ENCODE measurements around the gene TXK.
A peak's percentile ranks its signal among the peaks of the same experiment; 100 is the strongest.

The TXK gene

GRCh38 chr4:48105230-48105629 is 28.8 kb downstream of the TXK start:
- H3K4me3 Mint-ChIP-seq = no peak overlapping the region
- no peak overlapping the region for H3K27ac Mint-ChIP-seq

GRCh38 chr4:48103483-48104139 is 30.4 kb downstream of the TXK start:
- Mint-ChIP-seq H3K36me3 (ENCODE audit: low read depth) (peaks cover 43% of the 10 kb centered on the region), H3K4me1 (ENCODE audit: low read depth) (peaks cover 29% of the 10 kb centered on the region), H3K27me3 (ENCODE audit: low read depth) (no peaks in the 10 kb centered on the region), H3K4me3 (no peak overlapping the region), H3K27ac (peak overlapping the region; percentile 39), H3K9me3 (no peaks in the 10 kb centered on the region)

More at GRCh38 chr4:48105230-48105629, 28.8 kb downstream of the TXK start:
- peaks cover 44% of the 10 kb centered on the region for H3K36me3 Mint-ChIP-seq (ENCODE audit: low read depth)
- peaks cover 34% of the 10 kb centered on the region for H3K4me1 Mint-ChIP-seq (ENCODE audit: low read depth)
- no peaks in the 10 kb centered on the region for H3K27me3 Mint-ChIP-seq (ENCODE audit: low read depth)
- H3K9me3 Mint-ChIP-seq = no peaks in the 10 kb centered on the region

GRCh38 chr4:48102303-48102702 is 31.7 kb downstream of the TXK start:
- Mint-ChIP-seq H3K9me3 (no peaks in the 10 kb centered on the region), H3K4me1 (ENCODE audit: low read depth) (peaks cover 28% of the 10 kb centered on the region), H3K4me3 (no peak overlapping the region), H3K27me3 (ENCODE audit: low read depth) (no peaks in the 10 kb centered on the region), H3K27ac (no peak overlapping the region), H3K36me3 (ENCODE audit: low read depth) (peaks cover 41% of the 10 kb centered on the region)

- H3K4me3 Mint-ChIP-seq = no peak overlapping the region
- H3K9me3 Mint-ChIP-seq = no peaks in the 10 kb centered on the region
- no peaks in the 10 kb centered on the region for H3K27me3 Mint-ChIP-seq (ENCODE audit: low read depth)
- H3K36me3 Mint-ChIP-seq (ENCODE audit: low read depth) = peaks cover 35% of the 10 kb centered on the region
- peaks cover 16% of the 10 kb centered on the region for H3K4me1 Mint-ChIP-seq (ENCODE audit: low read depth)
- H3K27ac Mint-ChIP-seq = no peak overlapping the region
These were observed 33.8 kb downstream of the TXK start for GRCh38 chr4:48100256-48100655.

GRCh38 chr4:48095441-48095840 is 38.6 kb downstream of the TXK start:
- Mint-ChIP-seq H3K36me3 (ENCODE audit: low read depth) (peaks cover 32% of the 10 kb centered on the region), H3K27me3 (ENCODE audit: low read depth) (no peaks in the 10 kb centered on the region), H3K4me1 (ENCODE audit: low read depth) (peaks cover 2% of the 10 kb centered on the region), H3K27ac (no peak overlapping the region), H3K4me3 (no peak overlapping the region), H3K9me3 (no peaks in the 10 kb centered on the region)

GRCh38 chr4:48093991-48094416 is 40.0 kb downstream of the TXK start:
- no peak overlapping the region for H3K27ac Mint-ChIP-seq
- peaks cover 26% of the 10 kb centered on the region for H3K36me3 Mint-ChIP-seq (ENCODE audit: low read depth)
- no peak overlapping the region for H3K4me3 Mint-ChIP-seq
- H3K27me3 Mint-ChIP-seq (ENCODE audit: low read depth) = no peaks in the 10 kb centered on the region
- H3K4me1 Mint-ChIP-seq (ENCODE audit: low read depth) = no peaks in the 10 kb centered on the region
- H3K9me3 Mint-ChIP-seq = no peaks in the 10 kb centered on the region

GRCh38 chr4:48090621-48091020 is 43.4 kb downstream of the TXK start:
- H3K9me3 Mint-ChIP-seq = no peaks in the 10 kb centered on the region
- H3K4me1 Mint-ChIP-seq (ENCODE audit: low read depth) = peaks cover 2% of the 10 kb centered on the region
- H3K36me3 Mint-ChIP-seq (ENCODE audit: low read depth) = peaks cover 37% of the 10 kb centered on the region
- H3K27ac Mint-ChIP-seq = no peak overlapping the region
- no peaks in the 10 kb centered on the region for H3K27me3 Mint-ChIP-seq (ENCODE audit: low read depth)
- no peak overlapping the region for H3K4me3 Mint-ChIP-seq

GRCh38 chr4:48085821-48086589 is 48.0 kb downstream of the TXK start:
- Mint-ChIP-seq H3K27me3 (ENCODE audit: low read depth) (no peaks in the 10 kb centered on the region), H3K36me3 (ENCODE audit: low read depth) (peaks cover 45% of the 10 kb centered on the region), H3K4me3 (no peak overlapping the region), H3K27ac (no peak overlapping the region), H3K9me3 (no peaks in the 10 kb centered on the region), H3K4me1 (ENCODE audit: low read depth) (peaks cover 4% of the 10 kb centered on the region)

- Mint-ChIP-seq H3K36me3 (ENCODE audit: low read depth) (peaks cover 54% of the 10 kb centered on the region), H3K27ac (no peak overlapping the region), H3K9me3 (no peaks in the 10 kb centered on the region), H3K4me1 (ENCODE audit: low read depth) (peaks cover 4% of the 10 kb centered on the region), H3K4me3 (no peak overlapping the region), H3K27me3 (ENCODE audit: low read depth) (no peaks in the 10 kb centered on the region)
These were observed 51.1 kb downstream of the TXK start for GRCh38 chr4:48082956-48083355.

- Mint-ChIP-seq H3K27ac (no peak overlapping the region), H3K9me3 (no peaks in the 10 kb centered on the region), H3K4me1 (ENCODE audit: low read depth) (peaks cover 2% of the 10 kb centered on the region), H3K4me3 (no peak overlapping the region), H3K36me3 (ENCODE audit: low read depth) (peaks cover 54% of the 10 kb centered on the region), H3K27me3 (ENCODE audit: low read depth) (no peaks in the 10 kb centered on the region)
These were observed 52.9 kb downstream of the TXK start for GRCh38 chr4:48081196-48081595.

GRCh38 chr4:48079972-48080391 is 54.1 kb downstream of the TXK start:
- no peak overlapping the region for H3K4me3 Mint-ChIP-seq
- H3K27ac Mint-ChIP-seq = no peak overlapping the region
- H3K9me3 Mint-ChIP-seq = no peaks in the 10 kb centered on the region
- no peaks in the 10 kb centered on the region for H3K27me3 Mint-ChIP-seq (ENCODE audit: low read depth)
- peaks cover 46% of the 10 kb centered on the region for H3K36me3 Mint-ChIP-seq (ENCODE audit: low read depth)
- peaks cover 2% of the 10 kb centered on the region for H3K4me1 Mint-ChIP-seq (ENCODE audit: low read depth)

GRCh38 chr4:48078862-48079655 is 55.0 kb downstream of the TXK start:
- Mint-ChIP-seq H3K36me3 (ENCODE audit: low read depth) (peaks cover 44% of the 10 kb centered on the region), H3K9me3 (no peaks in the 10 kb centered on the region), H3K27me3 (ENCODE audit: low read depth) (no peaks in the 10 kb centered on the region), H3K4me1 (ENCODE audit: low read depth) (peaks cover 2% of the 10 kb centered on the region), H3K4me3 (no peak overlapping the region), H3K27ac (no peak overlapping the region)

- peaks cover 2% of the 10 kb centered on the region for H3K4me1 Mint-ChIP-seq (ENCODE audit: low read depth)
- no peak overlapping the region for H3K4me3 Mint-ChIP-seq
- H3K27me3 Mint-ChIP-seq (ENCODE audit: low read depth) = no peaks in the 10 kb centered on the region
- no peak overlapping the region for H3K27ac Mint-ChIP-seq
- peaks cover 44% of the 10 kb centered on the region for H3K36me3 Mint-ChIP-seq (ENCODE audit: low read depth)
- H3K9me3 Mint-ChIP-seq = no peaks in the 10 kb centered on the region
These were observed 55.6 kb downstream of the TXK start for GRCh38 chr4:48078425-48078824.

- Mint-ChIP-seq H3K9me3 (no peaks in the 10 kb centered on the region), H3K4me1 (ENCODE audit: low read depth) (no peaks in the 10 kb centered on the region), H3K36me3 (ENCODE audit: low read depth) (peaks cover 45% of the 10 kb centered on the region), H3K4me3 (no peak overlapping the region), H3K27ac (no peak overlapping the region), H3K27me3 (ENCODE audit: low read depth) (no peaks in the 10 kb centered on the region)
These were observed 59.4 kb downstream of the TXK start for GRCh38 chr4:48074657-48075056.

Measured in T-helper 1 cell treated with Interleukin-12 subunit alpha and Interleukin-12 subunit beta and Interleukin-4 antibody, amounts not matched to agents 30 μg/mL and 1 μg/mL, for 36 hours (primary cell).